ENCODE measurements around the gene STK38L.

DNA sequence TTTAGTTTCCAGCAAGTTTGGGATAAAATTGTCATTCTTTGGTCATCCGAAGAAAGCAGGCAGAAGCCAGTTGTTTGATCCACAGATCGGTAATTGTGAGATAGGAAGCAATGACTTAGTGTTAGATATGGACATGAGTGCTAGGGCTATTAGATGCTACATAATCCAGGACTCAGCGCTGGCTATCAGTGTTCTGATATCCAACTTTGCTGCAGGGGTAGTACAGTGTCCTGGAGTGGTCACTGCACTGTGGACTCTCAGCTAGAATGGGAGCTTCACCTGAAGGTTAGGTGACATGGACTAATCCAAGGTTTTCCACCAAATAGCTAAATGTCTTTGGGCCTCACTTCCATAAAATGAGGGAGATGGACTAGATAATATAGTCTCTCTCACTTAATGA is 39.9 kb downstream of the STK38L start:
- TF ChIP-seq, protein P1, sequence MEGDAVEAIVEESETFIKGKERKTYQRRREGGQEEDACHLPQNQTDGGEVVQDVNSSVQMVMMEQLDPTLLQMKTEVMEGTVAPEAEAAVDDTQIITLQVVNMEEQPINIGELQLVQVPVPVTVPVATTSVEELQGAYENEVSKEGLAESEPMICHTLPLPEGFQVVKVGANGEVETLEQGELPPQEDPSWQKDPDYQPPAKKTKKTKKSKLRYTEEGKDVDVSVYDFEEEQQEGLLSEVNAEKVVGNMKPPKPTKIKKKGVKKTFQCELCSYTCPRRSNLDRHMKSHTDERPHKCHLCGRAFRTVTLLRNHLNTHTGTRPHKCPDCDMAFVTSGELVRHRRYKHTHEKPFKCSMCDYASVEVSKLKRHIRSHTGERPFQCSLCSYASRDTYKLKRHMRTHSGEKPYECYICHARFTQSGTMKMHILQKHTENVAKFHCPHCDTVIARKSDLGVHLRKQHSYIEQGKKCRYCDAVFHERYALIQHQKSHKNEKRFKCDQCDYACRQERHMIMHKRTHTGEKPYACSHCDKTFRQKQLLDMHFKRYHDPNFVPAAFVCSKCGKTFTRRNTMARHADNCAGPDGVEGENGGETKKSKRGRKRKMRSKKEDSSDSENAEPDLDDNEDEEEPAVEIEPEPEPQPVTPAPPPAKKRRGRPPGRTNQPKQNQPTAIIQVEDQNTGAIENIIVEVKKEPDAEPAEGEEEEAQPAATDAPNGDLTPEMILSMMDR (IDR thresholded peaks at IDR 0.05), result no peak
- TF ChIP-seq POLR2A (IDR thresholded peaks at IDR 0.05), result no peak
